Activated B cell treated with CpG ODN at 0.5 μM for 24 hours (primary cell): Measurements from ENCODE around the gene STAC2. TPM values are rescaled to one million over a fixed set of nuclear protein-coding genes. Genes with fewer than 3 reads are reported as not detected.

Source experiments
- ATAC-seq: fragments of 200-7000 bp; cut with Tn5 transposase; one replicate; pipeline ENCODE4 v1.10.0; 2021; ENCODE audit warnings: low read depth, mild to moderate bottlenecking, moderate library complexity
- CTCF ChIA-PET: fragments of 350-600 bp; sonication (Branson Sonifier 250); formaldehyde crosslinking; loops from one replicate; lab custom pipeline; 2021; ENCODE audit warnings: antibody characterized with exemption; lab: Charles Lee
- POLR2A ChIA-PET: fragments of 350-600 bp; sonication (Branson Sonifier 250); formaldehyde crosslinking; loops from one replicate; lab custom pipeline; 2021; ENCODE audit warnings: antibody characterized with exemption; lab: Charles Lee
- DNase-seq: peaks from one replicate; pipeline ENCODE4 v3.0.0; 2022
- H3K27ac Mint-ChIP-seq: one replicate; pipeline ENCODE4 v1.8.0; 2020; ENCODE audit warnings: mixed read lengths
- H3K27me3 Mint-ChIP-seq: one replicate; pipeline ENCODE4 v1.8.0; 2021; ENCODE audit warnings: mixed read lengths
- H3K36me3 Mint-ChIP-seq: one replicate; pipeline ENCODE4 v1.8.0; 2021; ENCODE audit warnings: low read depth, mixed read lengths
- H3K4me1 Mint-ChIP-seq: one replicate; pipeline ENCODE4 v1.8.0; 2021; ENCODE audit warnings: mixed read lengths
- H3K4me3 Mint-ChIP-seq: one replicate; pipeline ENCODE4 v1.8.0; 2020; ENCODE audit warnings: mild to moderate bottlenecking, mixed read lengths
- H3K9me3 Mint-ChIP-seq: one replicate; pipeline ENCODE4 v1.8.0; 2020; ENCODE audit warnings: mixed read lengths
- intact Hi-C: fragments of 100-400 bp; cut with micrococcal nuclease; formaldehyde crosslinking; loops from one replicate; pipeline ENCODE4 v1.15.1; 2024
- total RNA-seq: library from RNA; stranded (reverse); gene quantifications from 2 replicates; pipeline ENCODE4 v1.2.3, GENCODE V29; 2022
- TF ChIP-seq, protein P1 (sequence below): fragments of 200-600 bp; IDR thresholded peaks from one replicate; pipeline ENCODE4 v1.8.0; 2022; ENCODE audit warnings: antibody characterized with exemption, mild to moderate bottlenecking

The STAC2 gene
- total RNA-seq, 1 donor from 2014 or later = not detected

DNA sequence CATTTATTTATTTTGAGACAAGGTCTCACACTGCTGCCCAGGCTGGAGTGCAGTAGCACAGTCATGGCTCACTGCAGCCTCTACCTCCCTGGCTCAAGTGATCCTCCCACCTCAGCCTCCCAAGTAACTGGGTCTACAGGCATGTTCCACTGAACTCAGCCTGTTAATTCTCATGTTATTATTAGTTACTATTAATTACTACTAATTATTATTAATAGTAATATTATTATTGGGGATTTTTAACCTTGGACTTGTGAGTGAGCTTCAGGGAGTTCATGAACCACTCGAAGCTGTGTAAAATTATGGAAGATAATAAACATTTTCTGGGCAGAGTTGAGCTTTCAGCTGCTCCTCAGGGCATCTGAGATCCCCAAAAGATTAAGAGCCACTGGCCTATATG lies 4.6 kb upstream of the STAC2 start:
- no peaks in the 10 kb centered on the region for H3K9me3 Mint-ChIP-seq
- TF ChIP-seq, protein P1, sequence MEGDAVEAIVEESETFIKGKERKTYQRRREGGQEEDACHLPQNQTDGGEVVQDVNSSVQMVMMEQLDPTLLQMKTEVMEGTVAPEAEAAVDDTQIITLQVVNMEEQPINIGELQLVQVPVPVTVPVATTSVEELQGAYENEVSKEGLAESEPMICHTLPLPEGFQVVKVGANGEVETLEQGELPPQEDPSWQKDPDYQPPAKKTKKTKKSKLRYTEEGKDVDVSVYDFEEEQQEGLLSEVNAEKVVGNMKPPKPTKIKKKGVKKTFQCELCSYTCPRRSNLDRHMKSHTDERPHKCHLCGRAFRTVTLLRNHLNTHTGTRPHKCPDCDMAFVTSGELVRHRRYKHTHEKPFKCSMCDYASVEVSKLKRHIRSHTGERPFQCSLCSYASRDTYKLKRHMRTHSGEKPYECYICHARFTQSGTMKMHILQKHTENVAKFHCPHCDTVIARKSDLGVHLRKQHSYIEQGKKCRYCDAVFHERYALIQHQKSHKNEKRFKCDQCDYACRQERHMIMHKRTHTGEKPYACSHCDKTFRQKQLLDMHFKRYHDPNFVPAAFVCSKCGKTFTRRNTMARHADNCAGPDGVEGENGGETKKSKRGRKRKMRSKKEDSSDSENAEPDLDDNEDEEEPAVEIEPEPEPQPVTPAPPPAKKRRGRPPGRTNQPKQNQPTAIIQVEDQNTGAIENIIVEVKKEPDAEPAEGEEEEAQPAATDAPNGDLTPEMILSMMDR = no peak
- ChIA-PET POLR2A (interaction anchor here (2.6 kb wide), 2 partner anchors 24 to 30 kb away, joined by 11 to 19 read pairs; partner anchors contain the start of gene RPL19), CTCF (interaction anchor here (0.9 to 13.1 kb wide), 4 partner anchors 14 to 247 kb away, joined by 4 to 151 read pairs (median 22); no protein-coding TSS in a partner anchor)
- no peaks in the 10 kb centered on the region for H3K36me3 Mint-ChIP-seq
- H3K4me1 Mint-ChIP-seq = peaks cover 15% of the 10 kb centered on the region
- DNase-seq (no peak), ATAC-seq (no peak)
- H3K27me3 Mint-ChIP-seq = peaks cover 39% of the 10 kb centered on the region
- no peak overlapping the region for H3K27ac Mint-ChIP-seq
- H3K4me3 Mint-ChIP-seq = no peak overlapping the region
- intact Hi-C loops = no loop called here

- Mint-ChIP-seq H3K27me3 (peaks cover 40% of the 10 kb centered on the region), H3K4me3 (no peak overlapping the region)
These were observed 3.6 kb upstream of the STAC2 start for GRCh38 chr17:39229274-39229913.

DNA sequence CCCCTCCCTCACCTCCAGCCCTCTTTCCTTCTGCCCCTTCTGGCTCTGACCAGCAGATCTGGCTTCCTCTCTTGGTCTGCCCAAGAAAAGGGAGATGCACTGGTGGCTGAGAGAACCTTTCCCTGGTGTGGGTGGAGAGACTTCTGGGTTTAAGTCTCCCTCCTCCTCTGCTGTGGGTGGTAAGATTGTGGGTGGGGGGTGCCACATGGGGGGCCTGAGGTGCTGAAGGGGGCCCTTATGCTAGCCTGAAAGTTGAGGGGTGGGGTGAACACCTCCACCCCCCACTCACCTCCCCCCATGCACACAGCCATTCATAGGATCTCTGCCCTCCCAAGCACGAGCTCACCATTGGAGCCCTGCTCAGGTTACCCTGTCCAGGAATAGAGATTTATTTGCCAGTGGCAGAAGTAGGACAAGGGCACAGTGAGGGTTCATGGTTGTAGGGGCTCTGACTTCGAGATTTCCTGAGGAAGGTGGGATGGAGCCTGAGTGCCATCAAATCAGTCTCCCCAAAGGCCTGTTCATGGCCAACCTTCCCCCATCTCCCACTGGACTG lies 1.7 kb upstream of the STAC2 start:
- POLR2A ChIA-PET = no interaction called here

More at GRCh38 chr17:39229274-39229913, 3.6 kb upstream of the STAC2 start:
- ChIA-PET POLR2A (no interaction called here), CTCF (no interaction called here)
- Mint-ChIP-seq H3K27ac (no peak overlapping the region), H3K36me3 (no peaks in the 10 kb centered on the region), H3K4me1 (peaks cover 17% of the 10 kb centered on the region), H3K9me3 (no peaks in the 10 kb centered on the region)
- TF ChIP-seq, protein P1 = no peak
- DNase-seq = no peak
- intact Hi-C loops = no loop called here
- ATAC-seq = no peak

GRCh38 chr17:39225959-39226683 lies 376 bp upstream of the STAC2 start:
- Mint-ChIP-seq H3K27ac (peak overlapping the region; percentile 7), H3K36me3 (no peaks in the 10 kb centered on the region), H3K4me3 (peak overlapping the region; percentile 78), H3K4me1 (peaks cover 12% of the 10 kb centered on the region), H3K27me3 (peaks cover 39% of the 10 kb centered on the region), H3K9me3 (no peaks in the 10 kb centered on the region)
- peak; percentile 63 for ATAC-seq
- intact Hi-C loops = loop anchor here (2.0 kb wide), 2 partner anchors 13 to 17 kb away; no protein-coding TSS in a partner anchor
- DNase-seq = no peak
- ChIA-PET CTCF (interaction anchor here (0.7 kb wide), 1 partner anchor 18 kb away, joined by 4 read pairs; no protein-coding TSS in a partner anchor), POLR2A (interaction anchor here (0.6 to 1.2 kb wide), 4 partner anchors 12 to 415 kb away, joined by 3 to 11 read pairs (median 4); partner anchors contain the start of gene RPL19)
- TF ChIP-seq, protein P1 = no peak

More for the DNA sequence above, 1.7 kb upstream of the STAC2 start:
- ATAC-seq (no peak), DNase-seq (no peak)
- Mint-ChIP-seq H3K4me1 (peaks cover 21% of the 10 kb centered on the region), H3K36me3 (no peaks in the 10 kb centered on the region), H3K27me3 (peaks cover 50% of the 10 kb centered on the region), H3K27ac (no peak overlapping the region), H3K4me3 (no peak overlapping the region), H3K9me3 (no peaks in the 10 kb centered on the region)
- intact Hi-C loops = no loop called here
- TF ChIP-seq, protein P1 = no peak
- CTCF ChIA-PET = no interaction called here
